ENCODE measurements around the gene OSBPL6.

- TF ChIP-seq JUND (IDR thresholded peaks at IDR 0.05), result no peak
- TF ChIP-seq ATF3 (IDR thresholded peaks at IDR 0.05), result no peak
- no peak for TF ChIP-seq YY1 (IDR thresholded peaks at IDR 0.05)
- no peak for TF ChIP-seq CTCF (IDR thresholded peaks at IDR 0.05; ENCODE audit: low read depth, low read length, missing input control)
- TF ChIP-seq SP1 (IDR thresholded peaks at IDR 0.05), result no peak
- no peak for TF ChIP-seq GABPA (IDR thresholded peaks at IDR 0.05 in 1 of 2, conservative IDR thresholded peaks at IDR 0.05 in 1 of 2)
- no peak for TF ChIP-seq TAF1 (conservative IDR thresholded peaks at IDR 0.05)
- no peak for TF ChIP-seq FOXA1 (IDR thresholded peaks at IDR 0.05)
- no peak for TF ChIP-seq RAD21 (IDR thresholded peaks at IDR 0.05)
- TF ChIP-seq, protein P1, sequence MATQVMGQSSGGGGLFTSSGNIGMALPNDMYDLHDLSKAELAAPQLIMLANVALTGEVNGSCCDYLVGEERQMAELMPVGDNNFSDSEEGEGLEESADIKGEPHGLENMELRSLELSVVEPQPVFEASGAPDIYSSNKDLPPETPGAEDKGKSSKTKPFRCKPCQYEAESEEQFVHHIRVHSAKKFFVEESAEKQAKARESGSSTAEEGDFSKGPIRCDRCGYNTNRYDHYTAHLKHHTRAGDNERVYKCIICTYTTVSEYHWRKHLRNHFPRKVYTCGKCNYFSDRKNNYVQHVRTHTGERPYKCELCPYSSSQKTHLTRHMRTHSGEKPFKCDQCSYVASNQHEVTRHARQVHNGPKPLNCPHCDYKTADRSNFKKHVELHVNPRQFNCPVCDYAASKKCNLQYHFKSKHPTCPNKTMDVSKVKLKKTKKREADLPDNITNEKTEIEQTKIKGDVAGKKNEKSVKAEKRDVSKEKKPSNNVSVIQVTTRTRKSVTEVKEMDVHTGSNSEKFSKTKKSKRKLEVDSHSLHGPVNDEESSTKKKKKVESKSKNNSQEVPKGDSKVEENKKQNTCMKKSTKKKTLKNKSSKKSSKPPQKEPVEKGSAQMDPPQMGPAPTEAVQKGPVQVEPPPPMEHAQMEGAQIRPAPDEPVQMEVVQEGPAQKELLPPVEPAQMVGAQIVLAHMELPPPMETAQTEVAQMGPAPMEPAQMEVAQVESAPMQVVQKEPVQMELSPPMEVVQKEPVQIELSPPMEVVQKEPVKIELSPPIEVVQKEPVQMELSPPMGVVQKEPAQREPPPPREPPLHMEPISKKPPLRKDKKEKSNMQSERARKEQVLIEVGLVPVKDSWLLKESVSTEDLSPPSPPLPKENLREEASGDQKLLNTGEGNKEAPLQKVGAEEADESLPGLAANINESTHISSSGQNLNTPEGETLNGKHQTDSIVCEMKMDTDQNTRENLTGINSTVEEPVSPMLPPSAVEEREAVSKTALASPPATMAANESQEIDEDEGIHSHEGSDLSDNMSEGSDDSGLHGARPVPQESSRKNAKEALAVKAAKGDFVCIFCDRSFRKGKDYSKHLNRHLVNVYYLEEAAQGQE (IDR thresholded peaks at IDR 0.05), result no peak
- TF ChIP-seq RXRA (IDR thresholded peaks at IDR 0.05), result no peak
- TF ChIP-seq, protein P2, sequence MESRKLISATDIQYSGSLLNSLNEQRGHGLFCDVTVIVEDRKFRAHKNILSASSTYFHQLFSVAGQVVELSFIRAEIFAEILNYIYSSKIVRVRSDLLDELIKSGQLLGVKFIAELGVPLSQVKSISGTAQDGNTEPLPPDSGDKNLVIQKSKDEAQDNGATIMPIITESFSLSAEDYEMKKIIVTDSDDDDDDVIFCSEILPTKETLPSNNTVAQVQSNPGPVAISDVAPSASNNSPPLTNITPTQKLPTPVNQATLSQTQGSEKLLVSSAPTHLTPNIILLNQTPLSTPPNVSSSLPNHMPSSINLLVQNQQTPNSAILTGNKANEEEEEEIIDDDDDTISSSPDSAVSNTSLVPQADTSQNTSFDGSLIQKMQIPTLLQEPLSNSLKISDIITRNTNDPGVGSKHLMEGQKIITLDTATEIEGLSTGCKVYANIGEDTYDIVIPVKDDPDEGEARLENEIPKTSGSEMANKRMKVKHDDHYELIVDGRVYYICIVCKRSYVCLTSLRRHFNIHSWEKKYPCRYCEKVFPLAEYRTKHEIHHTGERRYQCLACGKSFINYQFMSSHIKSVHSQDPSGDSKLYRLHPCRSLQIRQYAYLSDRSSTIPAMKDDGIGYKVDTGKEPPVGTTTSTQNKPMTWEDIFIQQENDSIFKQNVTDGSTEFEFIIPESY (IDR thresholded peaks at IDR 0.05), result no peak
Measured at GRCh38 chr2:178367344-178367743, 173.0 kb downstream of the OSBPL6 start.

Measured in liver (tissue), 3 donors.